C4-2B (cell line): ENCODE results near the gene OTOP1.
"Not testable (repeated sequence)": the region's sequence is repeated elsewhere in the genome, so short reads cannot be mapped to it uniquely, and the experiment has no call there.

Experiments
- CTCF ChIP-seq: fragments of 450-650 bp; conservative IDR thresholded peaks from 2 replicates; pipeline ENCODE4 v1.5.1; 2017; ENCODE audit warnings: mild to moderate bottlenecking
- ZFX ChIP-seq: fragments of 450-650 bp; IDR thresholded peaks from 2 replicates; pipeline ENCODE4 v1.6.1; 2017

- TF ChIP-seq CTCF, ZFX: not testable (repeated sequence)
Observed at GRCh38 chr4:4145622-4146021, 81.1 kb downstream of the OTOP1 start.
